H9 (cell line): ENCODE measurements around the gene TEX35. TPM values are rescaled to one million over a fixed set of nuclear protein-coding genes. Genes with fewer than 3 reads are reported as not detected.
A peak's percentile ranks its signal among the peaks of the same experiment; 100 is the strongest.

ENCODE experiments used
- DNase-seq: peaks from one replicate; pipeline ENCODE4 v3.0.0-alpha.2; 2017
- H2AFZ ChIP-seq: one replicate; pipeline ENCODE4 v1.6.1; 2013; ENCODE audit warnings: mild to moderate bottlenecking, low read length, control low read depth, moderate library complexity
- H2AK5ac ChIP-seq: 2 replicates; pipeline ENCODE4 v1.6.1; 2013; ENCODE audit warnings: low read length, control low read depth, mixed read lengths; ENCODE audit not compliant: insufficient read length
- H2BK120ac ChIP-seq: one replicate; pipeline ENCODE4 v1.6.1; 2013; ENCODE audit warnings: low read depth, mild to moderate bottlenecking, low read length, control low read depth, inconsistent platforms; ENCODE audit not compliant: poor library complexity, severe bottlenecking
- H2BK12ac ChIP-seq: 2 replicates; pipeline ENCODE4 v1.6.1; 2013; ENCODE audit warnings: low read length, control low read depth, mixed read lengths, low read depth; ENCODE audit not compliant: insufficient read length
- H2BK15ac ChIP-seq: 2 replicates; pipeline ENCODE4 v1.6.1; 2013; ENCODE audit warnings: low read depth, low read length, control low read depth
- H2BK20ac ChIP-seq: one replicate; pipeline ENCODE4 v1.6.1; 2013; ENCODE audit warnings: low read depth, mild to moderate bottlenecking, low read length, control low read depth, inconsistent platforms; ENCODE audit not compliant: poor library complexity, severe bottlenecking
- H2BK5ac ChIP-seq: 2 replicates; pipeline ENCODE4 v1.6.1; 2013; ENCODE audit warnings: low read length, control low read depth, mixed read lengths; ENCODE audit not compliant: insufficient read length
- H3K14ac ChIP-seq: 2 replicates; pipeline ENCODE4 v1.6.1; 2013; ENCODE audit warnings: low read length, control low read depth; ENCODE audit not compliant: insufficient read depth
- H3K18ac ChIP-seq: 2 replicates; pipeline ENCODE4 v1.6.1; 2013; ENCODE audit warnings: low read depth, mild to moderate bottlenecking, mixed read lengths, low read length, control low read depth; ENCODE audit not compliant: insufficient read length
- H3K23ac ChIP-seq: 2 replicates; pipeline ENCODE4 v1.6.1; 2013; ENCODE audit warnings: low read length, control low read depth, mixed read lengths, low read depth; ENCODE audit not compliant: insufficient read length
- H3K23me2 ChIP-seq: 2 replicates; pipeline ENCODE4 v1.6.1; 2013; ENCODE audit warnings: low read depth, mild to moderate bottlenecking, mixed read lengths, low read length, control low read depth; ENCODE audit not compliant: insufficient read length, poor library complexity, severe bottlenecking
- H3K27ac ChIP-seq: 2 replicates; pipeline ENCODE4 v1.5.1; 2013; ENCODE audit warnings: low read length, control low read depth, mixed read lengths, low read depth; ENCODE audit not compliant: insufficient read length
- H3K27me3 ChIP-seq: 2 replicates; pipeline ENCODE4 v1.6.1; 2013; ENCODE audit warnings: low read length, control low read depth, inconsistent platforms; ENCODE audit not compliant: insufficient read depth
- H3K4ac ChIP-seq: 2 replicates; pipeline ENCODE4 v1.6.1; 2013; ENCODE audit warnings: low read depth, mild to moderate bottlenecking, control low read depth, inconsistent platforms, low read length, moderate library complexity
- H3K4me1 ChIP-seq: 2 replicates; pipeline ENCODE4 v1.6.1; 2013; ENCODE audit warnings: low read length, control low read depth, inconsistent platforms; ENCODE audit not compliant: insufficient read depth
- H3K4me2 ChIP-seq: 2 replicates; pipeline ENCODE4 v1.6.1; 2013; ENCODE audit warnings: low read length, control low read depth, mixed read lengths; ENCODE audit not compliant: insufficient read length, insufficient read depth
- H3K56ac ChIP-seq: 2 replicates; pipeline ENCODE4 v1.6.1; 2013; ENCODE audit warnings: low read depth, mild to moderate bottlenecking, mixed read lengths, low read length, control low read depth; ENCODE audit not compliant: insufficient read length
- H3K79me1 ChIP-seq: 2 replicates; pipeline ENCODE4 v1.6.1; 2013; ENCODE audit warnings: low read depth, mild to moderate bottlenecking, moderate library complexity, low read length, control low read depth, inconsistent platforms; ENCODE audit not compliant: insufficient read depth, poor library complexity, severe bottlenecking
- H3K79me2 ChIP-seq: 2 replicates; pipeline ENCODE4 v1.6.1; 2013; ENCODE audit warnings: low read length, control low read depth, inconsistent platforms; ENCODE audit not compliant: insufficient read depth
- H3K9ac ChIP-seq: 2 replicates; pipeline ENCODE4 v1.6.1; 2013; ENCODE audit warnings: low read length, control low read depth, mixed read lengths; ENCODE audit not compliant: insufficient read length; ENCODE audit errors: extremely low read depth
- H3K9me3 ChIP-seq: one replicate; pipeline ENCODE4 v1.6.1; 2013; ENCODE audit warnings: low read depth, low read length, inconsistent platforms; ENCODE audit not compliant: control insufficient read depth
- H3T11ph ChIP-seq: one replicate; pipeline ENCODE4 v1.6.1; 2013; ENCODE audit warnings: mild to moderate bottlenecking, low read length, control low read depth, inconsistent platforms
- H4K20me1 ChIP-seq: one replicate; pipeline ENCODE4 v1.6.1; 2013; ENCODE audit not compliant: control insufficient read depth, insufficient read length, insufficient read depth
- H4K5ac ChIP-seq: 2 replicates; pipeline ENCODE4 v1.6.1; 2013; ENCODE audit warnings: low read depth, mild to moderate bottlenecking, mixed read lengths, low read length, control low read depth; ENCODE audit not compliant: insufficient read length
- H4K8ac ChIP-seq: replicated peaks from 2 replicates; pipeline ENCODE4 v1.6.1; 2013; ENCODE audit warnings: low read length, control low read depth, mixed read lengths, low read depth; ENCODE audit not compliant: insufficient read length
- H4K91ac ChIP-seq: 2 replicates; pipeline ENCODE4 v1.6.1; 2013; ENCODE audit warnings: low read depth, mild to moderate bottlenecking, moderate library complexity, mixed read lengths, low read length, control low read depth; ENCODE audit not compliant: insufficient read length
- H3K27ac Mint-ChIP-seq, 3 experiments: 2 replicates in 2 of 3; 3 replicates in 1 of 3; pipeline ENCODE4 v1.8.0; 2020 to 2021; ENCODE audit warnings: mixed read lengths in 3 of 3, mild to moderate bottlenecking in 1 of 3, moderate library complexity in 1 of 3
- H3K27me3 Mint-ChIP-seq: 2 replicates; pipeline ENCODE4 v1.8.0; 2021; ENCODE audit warnings: low read depth, mild to moderate bottlenecking, moderate library complexity, mixed read lengths
- H3K36me3 Mint-ChIP-seq, 3 experiments: 2 replicates in 2 of 3; 3 replicates in 1 of 3; pipeline ENCODE4 v1.8.0; 2020 to 2021; ENCODE audit warnings: low read depth in 3 of 3, mixed read lengths in 3 of 3; ENCODE audit not compliant: insufficient read depth in 1 of 3
- H3K4me1 Mint-ChIP-seq, 2 experiments: 2 replicates each; pipeline ENCODE4 v1.8.0; 2020; ENCODE audit warnings: mixed read lengths in 2 of 2
- H3K4me3 Mint-ChIP-seq, 2 experiments: 2 replicates in 1 of 2; 3 replicates in 1 of 2; pipeline ENCODE4 v1.8.0; 2020 to 2021; ENCODE audit warnings: mild to moderate bottlenecking in 2 of 2, mixed read lengths in 2 of 2, moderate library complexity in 1 of 2
- H3K9me3 Mint-ChIP-seq, 2 experiments: 2 replicates in 1 of 2; 3 replicates in 1 of 2; pipeline ENCODE4 v1.8.0; 2020; ENCODE audit warnings: mild to moderate bottlenecking in 2 of 2, mixed read lengths in 2 of 2, moderate library complexity in 1 of 2
- CTCF ChIP-seq: fragments of 200-600 bp; sonication (generic); conservative IDR thresholded peaks from 3 replicates; pipeline ENCODE4 v1.8.0; 2021; ENCODE audit warnings: antibody characterized with exemption, mild to moderate bottlenecking
- WGBS: extraction: QIAGEN DNeasy Blood & Tissue Kit; methylation state at CpG from one replicate; pipeline ENCODE4 v1.1.7; 2013; ENCODE audit warnings: missing lambda C conversion rate, low lambda C conversion rate, mixed read lengths; ENCODE audit not compliant: insufficient read length; ENCODE audit errors: extremely low coverage; 5-methylcytosine and 5-hydroxymethylcytosine counted together
- total RNA-seq: library from RNA; stranded (reverse); gene quantifications from 2 replicates; pipeline ENCODE4 v1.2.1, GENCODE V29; 2021

The TEX35 gene
- total RNA-seq, 1 experiment from 2014 or later = not detected

- H3K27me3 Mint-ChIP-seq = no peaks in the 10 kb centered on the region
- no peaks in the 10 kb centered on the region for H3K4me1 ChIP-seq
- no peak overlapping the region for H2BK5ac ChIP-seq
- no peak overlapping the region for H4K8ac ChIP-seq
- no CpG with 5 or more reads among the region's 1 CpG for WGBS
- no peak overlapping the region for H2BK12ac ChIP-seq
- no peak overlapping the region for H3K4me2 ChIP-seq
- H3T11ph ChIP-seq = no peak overlapping the region
- H2AK5ac ChIP-seq = no peak overlapping the region
- H3K23me2 ChIP-seq = no peaks in the 10 kb centered on the region
- H3K4me1 Mint-ChIP-seq = peaks cover 6% of the 10 kb centered on the region in 2 experiments; a peak in 3 of 4 replicates
- no peak overlapping the region for H3K9ac ChIP-seq
- no peaks in the 10 kb centered on the region for H3K79me2 ChIP-seq
- no peak overlapping the region for H4K91ac ChIP-seq
- H3K79me1 ChIP-seq = no peaks in the 10 kb centered on the region
- H3K27me3 ChIP-seq = no peaks in the 10 kb centered on the region
- no peak overlapping the region for H3K23ac ChIP-seq
- no peaks in the 10 kb centered on the region for H4K20me1 ChIP-seq
- H3K27ac ChIP-seq = no peak overlapping the region
- H3K56ac ChIP-seq = no peak overlapping the region
- no peak overlapping the region for H3K4ac ChIP-seq
- no peak overlapping the region for H2BK20ac ChIP-seq
- H3K36me3 Mint-ChIP-seq = peaks cover 13 to 28% (median 21%) of the 10 kb centered on the region in 3 experiments; a peak in 6 of 7 replicates
- TF ChIP-seq CTCF = no peak
- H2BK15ac ChIP-seq = no peak overlapping the region
- no peaks in the 10 kb centered on the region for H3K9me3 ChIP-seq
- no peak overlapping the region for H4K5ac ChIP-seq
- H3K14ac ChIP-seq = no peak overlapping the region
- H3K4me3 Mint-ChIP-seq = no peak overlapping the region
- H3K9me3 Mint-ChIP-seq = no peaks in the 10 kb centered on the region
- H3K27ac Mint-ChIP-seq = peak overlapping the region in 1 of 3 experiments; percentile 83; a peak in 1 of 7 replicates
- no peak overlapping the region for H3K18ac ChIP-seq
- DNase-seq = no peak
- no peak overlapping the region for H2BK120ac ChIP-seq
- no peak overlapping the region for H2AFZ ChIP-seq
These were observed 48.8 kb upstream of the TEX35 start for GRCh38 chr1:178464141-178464540.
